Measurements from ENCODE around the gene EDA.

EDA gene

DNA sequence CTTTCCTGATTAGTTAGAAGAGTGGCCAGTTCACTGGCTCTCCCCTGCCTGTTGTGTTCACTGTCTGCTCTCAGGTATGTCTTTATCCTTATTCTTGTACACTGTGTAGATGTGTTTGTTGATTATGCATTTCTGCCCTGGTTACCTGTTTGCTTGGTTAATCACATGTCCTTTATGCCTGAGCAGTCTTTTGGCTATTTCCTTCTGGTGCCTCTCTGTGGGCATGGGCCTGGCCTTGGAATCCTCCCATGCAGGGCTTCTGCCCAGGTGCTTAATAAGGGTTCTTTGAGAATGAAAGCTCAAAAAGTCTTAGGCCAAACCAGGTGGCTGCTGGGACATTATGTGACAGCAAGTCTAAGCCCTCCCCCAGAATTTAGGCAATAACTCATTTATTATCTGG, 472.8 kb downstream of the EDA start:
- DNase-seq (ENCODE audit: low spot score): no peak
- Histone ChIP-seq H3K9me3 (ENCODE audit: severe bottlenecking) (no peaks in the 10 kb centered on the region), H3K4me1 (ENCODE audit: insufficient read depth, poor library complexity, severe bottlenecking) (no peaks in the 10 kb centered on the region), H3K27ac (ENCODE audit: poor library complexity, severe bottlenecking) (no peak overlapping the region), H3K36me3 (ENCODE audit: low read depth) (no peaks in the 10 kb centered on the region), H3K27me3 (ENCODE audit: insufficient read depth, poor library complexity, severe bottlenecking) (no peaks in the 10 kb centered on the region), H3K4me3 (ENCODE audit: severe bottlenecking) (no peak overlapping the region)
- no peak for ATAC-seq (ENCODE audit: low read depth)
- TF ChIP-seq, protein P1, sequence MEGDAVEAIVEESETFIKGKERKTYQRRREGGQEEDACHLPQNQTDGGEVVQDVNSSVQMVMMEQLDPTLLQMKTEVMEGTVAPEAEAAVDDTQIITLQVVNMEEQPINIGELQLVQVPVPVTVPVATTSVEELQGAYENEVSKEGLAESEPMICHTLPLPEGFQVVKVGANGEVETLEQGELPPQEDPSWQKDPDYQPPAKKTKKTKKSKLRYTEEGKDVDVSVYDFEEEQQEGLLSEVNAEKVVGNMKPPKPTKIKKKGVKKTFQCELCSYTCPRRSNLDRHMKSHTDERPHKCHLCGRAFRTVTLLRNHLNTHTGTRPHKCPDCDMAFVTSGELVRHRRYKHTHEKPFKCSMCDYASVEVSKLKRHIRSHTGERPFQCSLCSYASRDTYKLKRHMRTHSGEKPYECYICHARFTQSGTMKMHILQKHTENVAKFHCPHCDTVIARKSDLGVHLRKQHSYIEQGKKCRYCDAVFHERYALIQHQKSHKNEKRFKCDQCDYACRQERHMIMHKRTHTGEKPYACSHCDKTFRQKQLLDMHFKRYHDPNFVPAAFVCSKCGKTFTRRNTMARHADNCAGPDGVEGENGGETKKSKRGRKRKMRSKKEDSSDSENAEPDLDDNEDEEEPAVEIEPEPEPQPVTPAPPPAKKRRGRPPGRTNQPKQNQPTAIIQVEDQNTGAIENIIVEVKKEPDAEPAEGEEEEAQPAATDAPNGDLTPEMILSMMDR (IDR thresholded peaks at IDR 0.05; ENCODE audit: poor library complexity, severe bottlenecking): no peak
